HepG2 (cell line): Measurements from ENCODE around the gene CHAF1A. TPM values are rescaled to one million over a fixed set of nuclear protein-coding genes. Genes with fewer than 3 reads are reported as not detected.

ENCODE experiments used
- AGO1 ChIP-seq: fragments of 200-400 bp; formaldehyde crosslinking; IDR thresholded peaks from 2 replicates; pipeline ENCODE4 v1.6.1; 2017; ENCODE audit warnings: mild to moderate bottlenecking, low read depth, low read length, moderate library complexity; ENCODE audit not compliant: poor library complexity, severe bottlenecking
- BORCS8-MEF2B ChIP-seq: sonication (generic); formaldehyde crosslinking; IDR thresholded peaks from 2 replicates; pipeline ENCODE4 v1.8.0; 2022; ENCODE audit warnings: mild to moderate bottlenecking, missing genetic modification reagents
- CBX1 ChIP-seq: IDR thresholded peaks from one replicate; pipeline ENCODE4 v1.6.1; 2016; ENCODE audit warnings: antibody characterized with exemption, low read depth
- CHCHD3 ChIP-seq: sonication (generic); formaldehyde crosslinking; IDR thresholded peaks from 2 replicates; pipeline ENCODE4 v1.8.0; 2022; ENCODE audit warnings: mild to moderate bottlenecking, missing genetic modification reagents, moderate library complexity
- CREB1 ChIP-seq, 2 experiments: fragments of 450-650 bp in 1 of 2; IDR thresholded peaks; 2 replicates each; pipeline ENCODE4 v1.6.1; 2016 to 2017; ENCODE audit warnings: control low read depth in 1 of 2, mild to moderate bottlenecking in 1 of 2, missing compliant biosample characterization in 1 of 2, missing genetic modification characterization in 1 of 2
- ELF3 ChIP-seq: IDR thresholded peaks from 2 replicates; pipeline ENCODE4 v1.6.1; 2016; ENCODE audit warnings: missing genetic modification reagents, missing compliant biosample characterization
- MAFK ChIP-seq, 2 experiments: IDR thresholded peaks in 1 of 2; conservative IDR thresholded peaks in 1 of 2; 2 replicates each; pipeline ENCODE4 v1.6.1; 2011; ENCODE audit warnings: improper control_type of control experiment in 2 of 2, low read length in 2 of 2
- NFE2L1 ChIP-seq: sonication (generic); formaldehyde crosslinking; IDR thresholded peaks from 2 replicates; pipeline ENCODE4 v1.4.0; 2020; ENCODE audit warnings: missing genetic modification reagents, mild to moderate bottlenecking, borderline replicate concordance
- NFIB ChIP-seq: sonication (generic); formaldehyde crosslinking; IDR thresholded peaks from 2 replicates; pipeline ENCODE4 v1.9.0; 2021; ENCODE audit warnings: missing genetic modification reagents, mild to moderate bottlenecking, borderline replicate concordance
- NR0B2 ChIP-seq: sonication (generic); formaldehyde crosslinking; IDR thresholded peaks from 2 replicates; pipeline ENCODE4 v1.4.0; 2020; ENCODE audit warnings: mild to moderate bottlenecking, missing genetic modification reagents
- ONECUT2 ChIP-seq: sonication (generic); formaldehyde crosslinking; IDR thresholded peaks from 2 replicates; pipeline ENCODE4 v1.4.0; 2020; ENCODE audit warnings: missing genetic modification reagents
- PRDM4 ChIP-seq: sonication (generic); formaldehyde crosslinking; IDR thresholded peaks from 2 replicates; pipeline ENCODE4 v1.9.0; 2021; ENCODE audit warnings: missing genetic modification reagents, borderline replicate concordance
- SETDB1 ChIP-seq: sonication (generic); formaldehyde crosslinking; IDR thresholded peaks from 2 replicates; pipeline ENCODE4 v1.5.1; 2020; ENCODE audit warnings: missing genetic modification reagents, mild to moderate bottlenecking, borderline replicate concordance
- SYNCRIP ChIP-seq: fragments of 200-400 bp; formaldehyde crosslinking; IDR thresholded peaks from 2 replicates; pipeline ENCODE4 v1.6.1; 2018; ENCODE audit warnings: mild to moderate bottlenecking, low read depth, low read length; ENCODE audit not compliant: insufficient read depth
- ZBTB44 ChIP-seq: sonication (generic); formaldehyde crosslinking; IDR thresholded peaks from 2 replicates; pipeline ENCODE4 v1.4.0; 2020; ENCODE audit warnings: missing genetic modification reagents
- ZNF160 ChIP-seq: sonication (generic); formaldehyde crosslinking; IDR thresholded peaks from 2 replicates; pipeline ENCODE4 v1.8.0; 2022; ENCODE audit warnings: mild to moderate bottlenecking, inconsistent platforms, missing genetic modification reagents
- ZNF644 ChIP-seq: IDR thresholded peaks from 2 replicates; pipeline ENCODE4 v1.6.1; 2016; ENCODE audit warnings: low read depth
- ZNF780A ChIP-seq: sonication (generic); formaldehyde crosslinking; IDR thresholded peaks from 2 replicates; pipeline ENCODE4 v1.8.0; 2022; ENCODE audit warnings: mild to moderate bottlenecking, missing genetic modification reagents, moderate library complexity
- ZNF800 ChIP-seq: sonication (generic); formaldehyde crosslinking; IDR thresholded peaks from 2 replicates; pipeline ENCODE4 v1.4.0; 2020; ENCODE audit warnings: missing genetic modification reagents
- polyA plus RNA-seq, 8 experiments: library from polyadenylated mRNA; depleted of rRNA in 3 of 8; stranded (reverse) in 7 of 8; unstranded in 1 of 8; fragments of >200 nt; fragmentation: Illumina TruSeq in 4 of 8; extraction: Trizol in 4 of 8; gene quantifications; 2 replicates each; pipeline versions ENCODE4 v1.2.1 to v1.2.3, GENCODE V29; 2011 to 2016; ENCODE audit warnings: low read depth in 4 of 8, missing spikeins in 1 of 8, mixed read lengths in 1 of 8; ENCODE audit not compliant: insufficient read depth in 1 of 8
- total RNA-seq, 5 experiments: library from RNA; depleted of rRNA; stranded (reverse); fragments of >200 nt; fragmentation: Illumina TruSeq; extraction: Trizol; gene quantifications; 2 replicates each; pipeline ENCODE4 v1.2.3, GENCODE V29; 2016; ENCODE audit warnings: low read depth in 1 of 5
- TF ChIP-seq, protein P1 (sequence below): sonication (generic); formaldehyde crosslinking; IDR thresholded peaks from 2 replicates; pipeline ENCODE4 v1.4.0; 2020; ENCODE audit warnings: low read depth, mild to moderate bottlenecking, missing genetic modification reagents

Gene CHAF1A
- total and polyA plus RNA-seq, 2 of the 13 experiments (the other 11 are each of a cell fraction or from before 2014, with no cell fraction given), result 11.0 to 34.8 TPM

DNA sequence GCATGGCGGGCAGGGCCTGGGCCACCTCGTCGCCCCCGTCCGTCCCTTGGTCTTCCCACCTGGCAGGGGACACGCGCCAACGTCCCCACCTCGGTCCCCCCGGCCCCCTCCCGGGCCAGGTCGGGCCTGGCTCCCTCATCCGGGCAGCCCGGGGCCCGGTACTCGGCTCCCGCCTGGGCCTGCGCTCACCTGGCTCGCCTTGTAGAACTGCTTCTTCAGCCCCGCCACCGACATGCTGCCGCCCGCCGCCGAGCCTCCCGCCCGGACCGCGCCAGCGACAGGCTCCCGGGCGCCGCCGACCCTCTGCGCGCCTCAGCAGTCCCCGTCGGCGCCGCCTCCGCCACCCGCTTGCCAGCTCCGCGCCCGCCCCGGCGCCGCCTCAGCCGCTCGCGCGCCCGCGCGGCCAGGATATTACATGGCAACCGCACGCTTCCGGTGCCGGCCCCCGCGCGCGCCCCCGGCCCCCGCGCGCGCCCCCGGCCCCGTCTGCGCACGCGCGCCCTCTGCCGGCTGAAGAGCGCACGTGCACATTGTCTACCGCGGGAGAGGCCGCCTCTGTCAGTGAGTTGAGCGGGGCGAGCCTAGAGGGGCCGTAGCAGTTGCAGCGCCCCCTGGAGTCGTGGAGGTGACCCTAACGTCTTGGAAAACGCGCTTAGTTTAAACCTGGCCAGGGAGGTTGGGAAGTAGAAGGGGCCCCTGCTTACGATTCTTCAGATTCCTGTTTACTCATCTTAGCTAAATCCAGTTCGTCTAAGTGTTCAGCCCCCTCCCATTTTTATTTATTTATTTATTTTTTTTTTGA, 2.1 kb upstream of the CHAF1A start, which contains the start of gene SH3GL1 (continued):
- TF ChIP-seq NFIB (CRISPR knock-in tag), result no peak
- no peak for TF ChIP-seq ZNF644
- TF ChIP-seq BORCS8-MEF2B (CRISPR knock-in tag), result peak; percentile 55; the same call in 1 of the 2 replicates
- peak; percentile 80 for TF ChIP-seq ELF3 (CRISPR knock-in tag)
- no peak for TF ChIP-seq MAFK (conservative IDR thresholded peaks at IDR 0.05 in 1 of 2, IDR thresholded peaks at IDR 0.05 in 1 of 2; ENCODE audit: low read length in 2 of 2)
- TF ChIP-seq CBX1, result peak; percentile 88
- peak; percentile 42 for TF ChIP-seq AGO1
- no peak for TF ChIP-seq CHCHD3 (CRISPR knock-in tag)
- TF ChIP-seq ZNF160 (CRISPR knock-in tag), result no peak
- TF ChIP-seq SETDB1, result no peak
- TF ChIP-seq, protein P1, sequence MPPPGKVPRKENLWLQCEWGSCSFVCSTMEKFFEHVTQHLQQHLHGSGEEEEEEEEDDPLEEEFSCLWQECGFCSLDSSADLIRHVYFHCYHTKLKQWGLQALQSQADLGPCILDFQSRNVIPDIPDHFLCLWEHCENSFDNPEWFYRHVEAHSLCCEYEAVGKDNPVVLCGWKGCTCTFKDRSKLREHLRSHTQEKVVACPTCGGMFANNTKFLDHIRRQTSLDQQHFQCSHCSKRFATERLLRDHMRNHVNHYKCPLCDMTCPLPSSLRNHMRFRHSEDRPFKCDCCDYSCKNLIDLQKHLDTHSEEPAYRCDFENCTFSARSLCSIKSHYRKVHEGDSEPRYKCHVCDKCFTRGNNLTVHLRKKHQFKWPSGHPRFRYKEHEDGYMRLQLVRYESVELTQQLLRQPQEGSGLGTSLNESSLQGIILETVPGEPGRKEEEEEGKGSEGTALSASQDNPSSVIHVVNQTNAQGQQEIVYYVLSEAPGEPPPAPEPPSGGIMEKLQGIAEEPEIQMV, result 0 out of 2 replicates have a peak, but pooled peaks have one; percentile 35
- TF ChIP-seq ZBTB44 (CRISPR knock-in tag), result no peak
- peak; percentile 59; the same call in 1 of the 2 replicates for TF ChIP-seq CREB1 (IDR thresholded peaks at IDR 0.05)
- peak; percentile 32; the same call in 1 of the 2 replicates for TF ChIP-seq CREB1 (CRISPR knock-in tag; IDR thresholded peaks at IDR 0.05)
- no peak for TF ChIP-seq PRDM4
- no peak for TF ChIP-seq NR0B2 (CRISPR knock-in tag)
- no peak for TF ChIP-seq NFE2L1
- TF ChIP-seq SYNCRIP, result no peak
- TF ChIP-seq ZNF800 (CRISPR knock-in tag), result no peak
- 0 out of 2 replicates have a peak, but pooled peaks have one; percentile 49 for TF ChIP-seq ZNF780A (CRISPR knock-in tag)
- TF ChIP-seq ONECUT2 (CRISPR knock-in tag), result no peak
